Measurements from ENCODE around the gene COL3A1. TPM values are rescaled to one million over a fixed set of nuclear protein-coding genes. Genes with fewer than 3 reads are reported as not detected.

COL3A1 gene
- total and polyA plus RNA-seq, 2 of the 8 experiments (the other 6 are each of a cell fraction or from before 2014, with no cell fraction given), result 0.07 to 0.11 TPM

DNA sequence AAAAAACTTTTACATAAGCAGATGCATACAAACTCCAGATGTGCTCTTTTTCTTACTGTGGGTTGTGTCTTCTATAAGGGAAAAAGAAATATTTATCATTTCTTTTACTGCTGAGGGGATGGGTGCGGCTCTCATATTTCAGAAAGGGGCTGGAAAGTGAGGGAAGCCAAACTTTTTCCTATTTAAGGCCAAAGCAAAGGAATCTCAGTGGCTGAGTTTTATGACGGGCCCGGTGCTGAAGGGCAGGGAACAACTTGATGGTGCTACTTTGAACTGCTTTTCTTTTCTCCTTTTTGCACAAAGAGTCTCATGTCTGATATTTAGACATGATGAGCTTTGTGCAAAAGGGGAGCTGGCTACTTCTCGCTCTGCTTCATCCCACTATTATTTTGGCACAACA lies at the start of gene COL3A1 (continued):
- no peak for TF ChIP-seq TBP (IDR thresholded peaks at IDR 0.05; ENCODE audit: low read depth, low read length)
- TF ChIP-seq CBX8 (IDR thresholded peaks at IDR 0.05; ENCODE audit: borderline replicate concordance, low read depth, low read length), result no peak
- no peak for TF ChIP-seq SUZ12 (IDR thresholded peaks at IDR 0.05; ENCODE audit: low read length)
- no peak for TF ChIP-seq SIRT6 (IDR thresholded peaks at IDR 0.05; ENCODE audit: low read length)
- TF ChIP-seq CHD1 (IDR thresholded peaks at IDR 0.05; ENCODE audit: low read depth, low read length), result no peak
- no peak for TF ChIP-seq HDAC6 (IDR thresholded peaks at IDR 0.05; ENCODE audit: low read depth, low read length)
- TF ChIP-seq NANOG (IDR thresholded peaks at IDR 0.05; ENCODE audit: insufficient read depth, low read depth, low read length, poor library complexity, severe bottlenecking), result no peak

All from H1 (cell line).